UCSD-AML1 (cell line): ENCODE data around the gene ZBTB24.
"Not testable (repeated sequence)": the region's sequence is repeated elsewhere in the genome, so short reads cannot be mapped to it uniquely, and the experiment has no call there.

Experiments
- DNase-seq: peaks from one replicate; lab custom pipeline; 2025; ENCODE audit not compliant: unreplicated experiment; lab: John Stamatoyannopoulos, UW

The ZBTB24 gene

GRCh38 chr6:109482905-109483734 lies at the start of gene ZBTB24:
ZBTB24 (minus strand) TSS chr6:109483219; CDS start chr6:109482026, 1,193 bp downstream.
- DNase-seq: peak; percentile 97

GRCh38 chr6:109531446-109531845 lies 48.4 kb upstream of the ZBTB24 start:
- no peak for DNase-seq

GRCh38 chr6:109527989-109528388 lies 45.0 kb upstream of the ZBTB24 start:
- no peak for DNase-seq

- peak; percentile 35 for DNase-seq
These were observed 44.0 kb upstream of the ZBTB24 start for GRCh38 chr6:109526905-109527628.

- no peak for DNase-seq
These were observed 41.1 kb upstream of the ZBTB24 start for GRCh38 chr6:109524129-109524528.

- DNase-seq: no peak
These were observed 40.5 kb upstream of the ZBTB24 start for GRCh38 chr6:109523478-109523877.

GRCh38 chr6:109521080-109521479 lies 38.1 kb upstream of the ZBTB24 start:
- no peak for DNase-seq

GRCh38 chr6:109519647-109520046 lies 36.6 kb upstream of the ZBTB24 start:
- not testable (repeated sequence) for DNase-seq

GRCh38 chr6:109516929-109517328 lies 33.9 kb upstream of the ZBTB24 start:
- no peak for DNase-seq

- no peak for DNase-seq
These were observed 32.9 kb upstream of the ZBTB24 start for GRCh38 chr6:109515781-109516409.

- DNase-seq: no peak
These were observed 31.9 kb upstream of the ZBTB24 start for GRCh38 chr6:109514946-109515345.

GRCh38 chr6:109513571-109514071 lies 30.6 kb upstream of the ZBTB24 start:
- no peak for DNase-seq

GRCh38 chr6:109512271-109512817 lies 29.3 kb upstream of the ZBTB24 start:
- no peak for DNase-seq

GRCh38 chr6:109511832-109512231 lies 28.8 kb upstream of the ZBTB24 start:
- no peak for DNase-seq

- DNase-seq: no peak
These were observed 27.3 kb upstream of the ZBTB24 start for GRCh38 chr6:109510358-109510757.

GRCh38 chr6:109508166-109508860 lies 25.3 kb upstream of the ZBTB24 start:
- no peak for DNase-seq

- no peak for DNase-seq
These were observed 24.6 kb upstream of the ZBTB24 start for GRCh38 chr6:109507490-109508072.

- DNase-seq: no peak
These were observed 23.8 kb upstream of the ZBTB24 start for GRCh38 chr6:109506841-109507240.

GRCh38 chr6:109506314-109506713 lies 23.3 kb upstream of the ZBTB24 start:
- no peak for DNase-seq
